ENCODE data around the gene PSMG4. TPM values are rescaled to one million over a fixed set of nuclear protein-coding genes. Genes with fewer than 3 reads are reported as not detected.

Gene PSMG4
- total and polyA plus RNA-seq, 9 of the 15 experiments (the other 6 are each of a cell fraction or from before 2014, with no cell fraction given) = 12.9 to 185 (median 52.0) TPM

DNA sequence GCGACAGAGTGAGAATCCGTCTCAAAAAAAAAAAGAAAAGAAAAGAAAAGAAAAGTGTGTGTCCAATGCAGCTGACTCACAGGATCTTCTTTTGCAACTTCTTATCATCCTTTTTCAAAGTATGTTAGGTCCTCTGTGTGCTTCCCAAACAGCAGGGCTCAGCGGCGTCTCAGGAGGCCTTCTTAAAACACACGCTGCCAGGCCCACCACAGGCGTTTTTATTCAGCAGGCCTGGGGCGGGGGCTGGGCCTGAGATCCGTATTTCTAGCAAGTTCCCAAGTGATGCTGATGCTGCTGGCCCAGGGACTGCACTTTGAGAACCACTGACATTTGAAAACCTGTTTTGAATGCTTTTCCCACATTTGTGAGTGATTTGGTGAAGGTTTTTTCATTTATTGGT lies 57.1 kb downstream of the PSMG4 start:
- ChIA-PET CTCF (ENCODE audit: low intra/inter-chr PET ratio) (no interaction called here), POLR2A (interaction anchor here (0.8 to 2.0 kb wide), 5 partner anchors 8 to 215 kb away, joined by 3 to 5 read pairs (median 4); no protein-coding TSS in a partner anchor)
- no peaks in the 10 kb centered on the region; the same call in 2 of the 3 replicates for H3K36me3 ChIP-seq (ENCODE audit: control insufficient read depth, insufficient read depth, low read length)
- peak; percentile 6 for FAIRE-seq
- no peak overlapping the region for H2AFZ ChIP-seq (ENCODE audit: low read depth, low read length)
- no peaks in the 10 kb centered on the region for H3K27me3 ChIP-seq (ENCODE audit: control insufficient read depth in 2 of 2, insufficient read depth in 2 of 2, low read length in 2 of 2)
- peaks cover 0 to 3% of the 10 kb centered on the region in 2 experiments; a peak in 1 of 5 replicates for H3K4me1 ChIP-seq (replicated peaks in 1 of 2; ENCODE audit: control insufficient read depth in 2 of 2, insufficient read depth in 2 of 2, low read length in 2 of 2)
- no peak overlapping the region for H3K4me2 ChIP-seq (ENCODE audit: insufficient read depth, low read length)
- 56% methylated on average over 6 of the region's 8 CpGs for WGBS (ENCODE audit: insufficient coverage, low coverage, missing lambda C conversion rate)
- H3K27ac ChIP-seq (ENCODE audit: extremely low read depth, low read depth, low read length) = no peak overlapping the region
- no peak for ATAC-seq
- no peaks in the 10 kb centered on the region for H3K9me1 ChIP-seq (ENCODE audit: control insufficient read depth, insufficient read depth, low read length)
- BruUV-seq (replicated peaks) = no TSS peak
- in situ Hi-C loops (cut with MboI) = no loop called here
- no peaks in the 10 kb centered on the region for H3K79me2 ChIP-seq (ENCODE audit: control insufficient read depth, insufficient read depth, low read length)
- intact Hi-C loops (cut with micrococcal nuclease) = no loop called here
- DNase-seq (ENCODE audit: extremely low read depth in 1 of 4, low spot score in 3 of 4) = no peak
- TF ChIP-seq ZNF224 (CRISPR knock-in tag; IDR thresholded peaks at IDR 0.05) (no peak), PHF20 (IDR thresholded peaks at IDR 0.05; ENCODE audit: partially characterized antibody) (no peak), PHB (CRISPR knock-in tag; IDR thresholded peaks at IDR 0.05) (no peak), CCAR2 (IDR thresholded peaks at IDR 0.05; ENCODE audit: low read depth, low read length) (no peak), ZNF76 (CRISPR knock-in tag; IDR thresholded peaks at IDR 0.05; ENCODE audit: borderline replicate concordance) (no peak), SMARCA5 (IDR thresholded peaks at IDR 0.05) (no peak), MIER1 (IDR thresholded peaks at IDR 0.05; ENCODE audit: low read depth) (no peak), TRIM24 (IDR thresholded peaks at IDR 0.05) (no peak), ARID1B (IDR thresholded peaks at IDR 0.05) (no peak), EHMT2 (IDR thresholded peaks at IDR 0.05) (no peak), WHSC1 (IDR thresholded peaks at IDR 0.05; ENCODE audit: low read length) (no peak), TBP (optimal IDR thresholded peaks at IDR 0.05; ENCODE audit: low read depth, low read length) (no peak), ARHGAP35 (IDR thresholded peaks at IDR 0.05; ENCODE audit: partially characterized antibody) (no peak), ZFP1 (CRISPR knock-in tag; IDR thresholded peaks at IDR 0.05) (no peak), HDAC6 (IDR thresholded peaks at IDR 0.05; ENCODE audit: low read depth, low read length) (no peak), ZNF785 (CRISPR knock-in tag; IDR thresholded peaks at IDR 0.05) (no peak)
- TF ChIP-seq, protein P1, sequence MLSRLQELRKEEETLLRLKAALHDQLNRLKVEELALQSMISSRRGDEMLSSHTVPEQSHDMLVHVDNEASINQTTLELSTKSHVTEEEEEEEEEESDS (CRISPR knock-in tag; IDR thresholded peaks at IDR 0.05) = no peak
- no peaks in the 10 kb centered on the region; the same call in 1 of the 2 replicates for H4K20me1 ChIP-seq (replicated peaks; ENCODE audit: control insufficient read depth, insufficient read depth, low read length)
- no peak overlapping the region for H3K9ac ChIP-seq (ENCODE audit: insufficient read depth in 1 of 2, low read depth in 2 of 2, low read length in 2 of 2)
- no peaks in the 10 kb centered on the region for H3K9me3 ChIP-seq (replicated peaks; ENCODE audit: control insufficient read depth, insufficient read depth, low read depth, low read length)
- H3K4me3 ChIP-seq = no peak overlapping the region
